HepG2 (cell line): Measurements from ENCODE around the gene H1-8. TPM values are rescaled to one million over a fixed set of nuclear protein-coding genes. Genes with fewer than 3 reads are reported as not detected.

Experiments
- CHCHD3 ChIP-seq: sonication (generic); formaldehyde crosslinking; IDR thresholded peaks from 2 replicates; pipeline ENCODE4 v1.8.0; 2022; ENCODE audit warnings: mild to moderate bottlenecking, missing genetic modification reagents, moderate library complexity
- DPF2 ChIP-seq: sonication (generic); formaldehyde crosslinking; IDR thresholded peaks from 2 replicates; pipeline ENCODE4 v1.4.0; 2020; ENCODE audit warnings: mild to moderate bottlenecking, low read depth, missing genetic modification reagents, borderline replicate concordance
- DR1 ChIP-seq: sonication (generic); formaldehyde crosslinking; IDR thresholded peaks from 2 replicates; pipeline ENCODE4 v1.8.0; 2021; ENCODE audit warnings: mild to moderate bottlenecking, missing genetic modification reagents, inconsistent platforms
- ELF1 ChIP-seq: sonication (generic); formaldehyde crosslinking; IDR thresholded peaks from 2 replicates; pipeline ENCODE4 v1.4.0; 2020; ENCODE audit warnings: missing genetic modification reagents
- FOXO1 ChIP-seq: sonication (generic); formaldehyde crosslinking; IDR thresholded peaks from 2 replicates; pipeline ENCODE4 v1.4.0; 2020; ENCODE audit warnings: missing genetic modification reagents
- HDAC6 ChIP-seq: fragments of 200-600 bp; sonication (generic); IDR thresholded peaks from 2 replicates; pipeline ENCODE4 v1.7.0; 2017; ENCODE audit warnings: mild to moderate bottlenecking, antibody characterized with exemption, low read length, low read depth
- MXI1 ChIP-seq: IDR thresholded peaks from 3 replicates; pipeline ENCODE4 v1.6.1; 2012; ENCODE audit warnings: low read depth, low read length, inconsistent platforms, borderline replicate concordance
- PHF21A ChIP-seq: sonication (generic); formaldehyde crosslinking; IDR thresholded peaks from 2 replicates; pipeline ENCODE4 v1.5.0; 2020; ENCODE audit warnings: mild to moderate bottlenecking, missing genetic modification reagents
- REL ChIP-seq: sonication (generic); formaldehyde crosslinking; conservative IDR thresholded peaks from 2 replicates; pipeline ENCODE4 v1.8.0; 2022; ENCODE audit warnings: mild to moderate bottlenecking, missing genetic modification reagents, moderate library complexity
- SRY ChIP-seq: sonication (generic); formaldehyde crosslinking; IDR thresholded peaks from 2 replicates; pipeline ENCODE4 v1.8.0; 2022; ENCODE audit warnings: mild to moderate bottlenecking, missing genetic modification reagents
- TCF12 ChIP-seq, 2 experiments: fragments of 450-650 bp in 1 of 2; sonication (generic) in 1 of 2; formaldehyde crosslinking in 1 of 2; IDR thresholded peaks; 2 replicates each; pipeline versions ENCODE4 v1.6.1 to v1.8.0; 2017 to 2022; ENCODE audit warnings: antibody characterized with exemption in 1 of 2, mild to moderate bottlenecking in 1 of 2, missing genetic modification reagents in 1 of 2, moderate library complexity in 1 of 2
- U2AF2 ChIP-seq: fragments of 200-400 bp; formaldehyde crosslinking; IDR thresholded peaks from 2 replicates; pipeline ENCODE4 v1.6.1; 2017; ENCODE audit warnings: low read depth, mild to moderate bottlenecking, low read length
- ZNF12 ChIP-seq: sonication (generic); formaldehyde crosslinking; IDR thresholded peaks from 2 replicates; pipeline ENCODE4 v1.5.0; 2020; ENCODE audit warnings: missing genetic modification reagents
- ZNF550 ChIP-seq: sonication (generic); formaldehyde crosslinking; IDR thresholded peaks from 2 replicates; pipeline ENCODE4 v1.4.0; 2020; ENCODE audit warnings: mild to moderate bottlenecking, missing genetic modification reagents, borderline replicate concordance
- polyA plus RNA-seq, 8 experiments: library from polyadenylated mRNA; depleted of rRNA in 3 of 8; stranded (reverse) in 7 of 8; unstranded in 1 of 8; fragments of >200 nt; fragmentation: Illumina TruSeq in 4 of 8; extraction: Trizol in 4 of 8; gene quantifications; 2 replicates each; pipeline versions ENCODE4 v1.2.1 to v1.2.3, GENCODE V29; 2011 to 2016; ENCODE audit warnings: low read depth in 4 of 8, missing spikeins in 1 of 8, mixed read lengths in 1 of 8; ENCODE audit not compliant: insufficient read depth in 1 of 8
- total RNA-seq, 5 experiments: library from RNA; depleted of rRNA; stranded (reverse); fragments of >200 nt; fragmentation: Illumina TruSeq; extraction: Trizol; gene quantifications; 2 replicates each; pipeline ENCODE4 v1.2.3, GENCODE V29; 2016; ENCODE audit warnings: low read depth in 1 of 5
- TF ChIP-seq, protein P1 (sequence below): sonication (generic); formaldehyde crosslinking; IDR thresholded peaks from 2 replicates; pipeline ENCODE4 v1.5.1; 2020; ENCODE audit warnings: mild to moderate bottlenecking, missing genetic modification reagents, moderate library complexity
- TF ChIP-seq, protein P2 (sequence below): sonication (generic); formaldehyde crosslinking; IDR thresholded peaks from 2 replicates; pipeline ENCODE4 v1.8.1; 2023; ENCODE audit warnings: mild to moderate bottlenecking, missing genetic modification reagents
- TF ChIP-seq, protein P3 (sequence below): sonication (generic); formaldehyde crosslinking; IDR thresholded peaks from 2 replicates; pipeline ENCODE4 v1.8.0; 2022; ENCODE audit warnings: mild to moderate bottlenecking, missing genetic modification reagents

H1-8 gene
- total and polyA plus RNA-seq, 2 of the 13 experiments (the other 11 are each of a cell fraction or from before 2014, with no cell fraction given), result 0.08 TPM; not detected in 1

DNA sequence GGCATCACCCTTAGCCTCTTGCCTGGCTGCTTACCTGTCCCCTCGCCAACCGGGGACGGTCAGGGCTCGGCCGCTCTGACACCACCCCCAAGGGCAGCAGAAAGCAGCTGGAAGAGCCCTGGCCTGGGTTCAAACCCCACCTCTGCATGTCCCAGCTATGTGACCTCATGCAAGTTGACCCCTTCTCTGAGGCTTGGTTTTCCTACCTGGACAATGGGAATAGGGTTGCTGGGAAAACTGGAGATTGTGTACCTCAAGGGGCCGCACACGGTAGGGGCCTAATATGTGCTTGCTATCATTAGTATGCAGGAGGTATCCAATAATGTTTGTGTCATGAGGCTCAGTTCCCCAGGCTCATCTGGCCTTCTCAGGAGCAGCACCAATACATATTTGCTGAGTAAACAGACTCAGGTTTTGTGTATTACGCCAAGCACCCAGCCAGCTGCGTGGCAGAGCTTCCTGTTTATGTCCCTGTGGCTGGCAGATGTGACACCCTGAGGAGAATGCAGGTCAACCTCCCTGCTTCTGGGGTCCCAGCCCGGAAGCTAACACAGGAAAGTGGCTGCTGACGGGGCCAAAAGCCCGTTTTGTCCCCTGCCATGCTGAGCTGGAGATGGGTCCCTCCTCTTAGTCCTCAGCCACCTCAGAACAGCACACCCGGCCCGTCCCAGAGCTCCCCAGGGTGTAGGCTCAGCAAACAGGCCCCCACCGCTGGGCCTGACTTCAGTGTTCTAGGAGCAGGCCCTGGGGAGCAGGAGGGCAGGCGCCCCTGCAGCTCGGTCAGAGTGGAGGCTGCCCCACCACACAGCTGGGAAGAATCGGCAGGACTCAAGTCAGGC, 33.8 kb downstream of the H1-8 start (continued):
- no peak for TF ChIP-seq DR1 (CRISPR knock-in tag)
- no peak for TF ChIP-seq HDAC6
- TF ChIP-seq MXI1, result peak; percentile 36; the same call in 1 of the 3 replicates
- TF ChIP-seq, protein P1, sequence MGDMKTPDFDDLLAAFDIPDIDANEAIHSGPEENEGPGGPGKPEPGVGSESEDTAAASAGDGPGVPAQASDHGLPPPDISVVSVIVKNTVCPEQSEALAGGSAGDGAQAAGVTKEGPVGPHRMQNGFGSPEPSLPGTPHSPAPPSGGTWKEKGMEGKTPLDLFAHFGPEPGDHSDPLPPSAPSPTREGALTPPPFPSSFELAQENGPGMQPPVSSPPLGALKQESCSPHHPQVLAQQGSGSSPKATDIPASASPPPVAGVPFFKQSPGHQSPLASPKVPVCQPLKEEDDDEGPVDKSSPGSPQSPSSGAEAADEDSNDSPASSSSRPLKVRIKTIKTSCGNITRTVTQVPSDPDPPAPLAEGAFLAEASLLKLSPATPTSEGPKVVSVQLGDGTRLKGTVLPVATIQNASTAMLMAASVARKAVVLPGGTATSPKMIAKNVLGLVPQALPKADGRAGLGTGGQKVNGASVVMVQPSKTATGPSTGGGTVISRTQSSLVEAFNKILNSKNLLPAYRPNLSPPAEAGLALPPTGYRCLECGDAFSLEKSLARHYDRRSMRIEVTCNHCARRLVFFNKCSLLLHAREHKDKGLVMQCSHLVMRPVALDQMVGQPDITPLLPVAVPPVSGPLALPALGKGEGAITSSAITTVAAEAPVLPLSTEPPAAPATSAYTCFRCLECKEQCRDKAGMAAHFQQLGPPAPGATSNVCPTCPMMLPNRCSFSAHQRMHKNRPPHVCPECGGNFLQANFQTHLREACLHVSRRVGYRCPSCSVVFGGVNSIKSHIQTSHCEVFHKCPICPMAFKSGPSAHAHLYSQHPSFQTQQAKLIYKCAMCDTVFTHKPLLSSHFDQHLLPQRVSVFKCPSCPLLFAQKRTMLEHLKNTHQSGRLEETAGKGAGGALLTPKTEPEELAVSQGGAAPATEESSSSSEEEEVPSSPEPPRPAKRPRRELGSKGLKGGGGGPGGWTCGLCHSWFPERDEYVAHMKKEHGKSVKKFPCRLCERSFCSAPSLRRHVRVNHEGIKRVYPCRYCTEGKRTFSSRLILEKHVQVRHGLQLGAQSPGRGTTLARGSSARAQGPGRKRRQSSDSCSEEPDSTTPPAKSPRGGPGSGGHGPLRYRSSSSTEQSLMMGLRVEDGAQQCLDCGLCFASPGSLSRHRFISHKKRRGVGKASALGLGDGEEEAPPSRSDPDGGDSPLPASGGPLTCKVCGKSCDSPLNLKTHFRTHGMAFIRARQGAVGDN (CRISPR knock-in tag), result peak; percentile 84
- TF ChIP-seq, protein P2, sequence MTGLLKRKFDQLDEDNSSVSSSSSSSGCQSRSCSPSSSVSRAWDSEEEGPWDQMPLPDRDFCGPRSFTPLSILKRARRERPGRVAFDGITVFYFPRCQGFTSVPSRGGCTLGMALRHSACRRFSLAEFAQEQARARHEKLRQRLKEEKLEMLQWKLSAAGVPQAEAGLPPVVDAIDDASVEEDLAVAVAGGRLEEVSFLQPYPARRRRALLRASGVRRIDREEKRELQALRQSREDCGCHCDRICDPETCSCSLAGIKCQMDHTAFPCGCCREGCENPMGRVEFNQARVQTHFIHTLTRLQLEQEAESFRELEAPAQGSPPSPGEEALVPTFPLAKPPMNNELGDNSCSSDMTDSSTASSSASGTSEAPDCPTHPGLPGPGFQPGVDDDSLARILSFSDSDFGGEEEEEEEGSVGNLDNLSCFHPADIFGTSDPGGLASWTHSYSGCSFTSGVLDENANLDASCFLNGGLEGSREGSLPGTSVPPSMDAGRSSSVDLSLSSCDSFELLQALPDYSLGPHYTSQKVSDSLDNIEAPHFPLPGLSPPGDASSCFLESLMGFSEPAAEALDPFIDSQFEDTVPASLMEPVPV (CRISPR knock-in tag), result no peak
- TF ChIP-seq ZNF550 (CRISPR knock-in tag), result no peak
- TF ChIP-seq PHF21A (CRISPR knock-in tag), result peak; percentile 51; the same call in 1 of the 2 replicates
- peak; percentile 81; the same call in 1 of the 2 replicates for TF ChIP-seq FOXO1 (CRISPR knock-in tag)
- TF ChIP-seq DPF2 (CRISPR knock-in tag), result 0 out of 2 replicates have a peak, but pooled peaks have one; percentile 53
- TF ChIP-seq ELF1 (CRISPR knock-in tag), result peak; percentile 52
- TF ChIP-seq, protein P3, sequence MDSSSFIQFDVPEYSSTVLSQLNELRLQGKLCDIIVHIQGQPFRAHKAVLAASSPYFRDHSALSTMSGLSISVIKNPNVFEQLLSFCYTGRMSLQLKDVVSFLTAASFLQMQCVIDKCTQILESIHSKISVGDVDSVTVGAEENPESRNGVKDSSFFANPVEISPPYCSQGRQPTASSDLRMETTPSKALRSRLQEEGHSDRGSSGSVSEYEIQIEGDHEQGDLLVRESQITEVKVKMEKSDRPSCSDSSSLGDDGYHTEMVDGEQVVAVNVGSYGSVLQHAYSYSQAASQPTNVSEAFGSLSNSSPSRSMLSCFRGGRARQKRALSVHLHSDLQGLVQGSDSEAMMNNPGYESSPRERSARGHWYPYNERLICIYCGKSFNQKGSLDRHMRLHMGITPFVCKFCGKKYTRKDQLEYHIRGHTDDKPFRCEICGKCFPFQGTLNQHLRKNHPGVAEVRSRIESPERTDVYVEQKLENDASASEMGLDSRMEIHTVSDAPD (CRISPR knock-in tag), result no peak
- TF ChIP-seq REL (CRISPR knock-in tag), result no peak
- no peak for TF ChIP-seq TCF12 (IDR thresholded peaks at IDR 0.05)
- no peak for TF ChIP-seq TCF12 (CRISPR knock-in tag; IDR thresholded peaks at IDR 0.05)
- 0 out of 2 replicates have a peak, but pooled peaks have one; percentile 46 for TF ChIP-seq SRY (CRISPR knock-in tag)
- TF ChIP-seq ZNF12 (CRISPR knock-in tag), result peak; percentile 39; the same call in 1 of the 2 replicates
- no peak for TF ChIP-seq U2AF2
- TF ChIP-seq CHCHD3 (CRISPR knock-in tag), result no peak
